K562 (cell line): ENCODE results near the gene ARMH4. TPM values are rescaled to one million over a fixed set of nuclear protein-coding genes. Genes with fewer than 3 reads are reported as not detected.

Experiments used
- ARID1B ChIP-seq: fragments of 450-650 bp; IDR thresholded peaks from 2 replicates; pipeline ENCODE4 v1.6.1; 2016; ENCODE audit warnings: antibody characterized with exemption, mild to moderate bottlenecking, inconsistent platforms
- CHD2 ChIP-seq: IDR thresholded peaks from 2 replicates; pipeline ENCODE4 v1.6.1; 2011; ENCODE audit warnings: low read depth, low read length
- CREM ChIP-seq: IDR thresholded peaks from 2 replicates; pipeline ENCODE4 v1.6.1; 2014; ENCODE audit warnings: antibody characterized with exemption, low read depth
- CTBP1 ChIP-seq: fragments of 450-650 bp; IDR thresholded peaks from 2 replicates; pipeline ENCODE4 v1.6.1; 2016; ENCODE audit warnings: borderline replicate concordance
- ERF ChIP-seq: fragments of 450-650 bp; formaldehyde crosslinking; IDR thresholded peaks from 2 replicates; pipeline ENCODE4 v1.4.0; 2020; ENCODE audit warnings: mild to moderate bottlenecking, mixed read lengths
- JUND ChIP-seq, 2 experiments: IDR thresholded peaks; 2 replicates in 1 of 2; 3 replicates in 1 of 2; pipeline ENCODE4 v1.6.1; 2011; ENCODE audit warnings: borderline replicate concordance in 2 of 2, low read depth in 2 of 2, low read length in 2 of 2, improper control_type of control experiment in 1 of 2, missing biosample characterization in 1 of 2, missing genetic modification characterization in 1 of 2, missing genetic modification reagents in 1 of 2
- MTA2 ChIP-seq: fragments of 450-650 bp; IDR thresholded peaks from 2 replicates; pipeline ENCODE4 v1.6.1; 2016; ENCODE audit warnings: low read depth
- MXI1 ChIP-seq: IDR thresholded peaks from 2 replicates; pipeline ENCODE4 v1.6.1; 2011; ENCODE audit warnings: low read depth, mild to moderate bottlenecking, improper control_type of control experiment, low read length
- NCOA2 ChIP-seq, 2 experiments: fragments of 450-650 bp; IDR thresholded peaks; 2 replicates each; pipeline ENCODE4 v1.6.1; 2018; ENCODE audit warnings: mild to moderate bottlenecking in 2 of 2, moderate library complexity in 1 of 2; ENCODE audit not compliant: partially characterized antibody in 2 of 2
- POLR2AphosphoS2 ChIP-seq: IDR thresholded peaks from 2 replicates; pipeline ENCODE4 v1.6.1; 2012; ENCODE audit warnings: low read length, improper control_type of control experiment
- SAFB ChIP-seq: fragments of 200-400 bp; formaldehyde crosslinking; IDR thresholded peaks from 2 replicates; pipeline ENCODE4 v1.6.1; 2017; ENCODE audit warnings: low read depth, low read length, borderline replicate concordance
- SAP30 ChIP-seq: fragments of 200-600 bp; sonication (generic); IDR thresholded peaks from 2 replicates; pipeline ENCODE4 v1.6.1; 2012; ENCODE audit warnings: borderline replicate concordance, low read depth, mild to moderate bottlenecking, moderate library complexity, low read length, control low read depth, inconsistent platforms; ENCODE audit not compliant: insufficient read depth, poor library complexity, severe bottlenecking
- SMARCA4 ChIP-seq: fragments of 450-650 bp; IDR thresholded peaks from 2 replicates; pipeline ENCODE4 v1.6.1; 2016
- SMARCA5 ChIP-seq: fragments of 450-650 bp; IDR thresholded peaks from 2 replicates; pipeline ENCODE4 v1.6.1; 2016
- SOX6 ChIP-seq: fragments of 450-650 bp; IDR thresholded peaks from 2 replicates; pipeline ENCODE4 v1.6.1; 2014; ENCODE audit warnings: mild to moderate bottlenecking
- SUPT5H ChIP-seq: fragments of 450-650 bp; IDR thresholded peaks from 2 replicates; pipeline ENCODE4 v1.6.1; 2016
- TAF7 ChIP-seq: fragments of 450-650 bp; IDR thresholded peaks from 2 replicates; pipeline ENCODE4 v1.6.1; 2016; ENCODE audit warnings: missing genetic modification characterization, missing compliant biosample characterization
- TRIM28 ChIP-seq: fragments of 450-650 bp; IDR thresholded peaks from 2 replicates; pipeline ENCODE4 v1.6.1; 2017
- ZFP1 ChIP-seq: fragments of 450-650 bp; formaldehyde crosslinking; IDR thresholded peaks from 2 replicates; pipeline ENCODE4 v1.4.0; 2020; ENCODE audit warnings: mild to moderate bottlenecking, mixed read lengths
- polyA plus RNA-seq, 8 experiments: library from polyadenylated mRNA; depleted of rRNA in 4 of 8; stranded (reverse) in 5 of 8; unstranded in 3 of 8; fragments of >200 nt; fragmentation: Nextera tagmentation in 2 of 8; fragmentation: Illumina TruSeq in 1 of 8; extraction: Ambion mirVana in 2 of 8; extraction: Trizol in 1 of 8; gene quantifications; 2 replicates each; pipeline versions ENCODE4 v1.2.1 to v1.2.3, GENCODE V29; 2011 to 2014; ENCODE audit warnings: inconsistent platforms in 1 of 8, missing spikeins in 1 of 8
- total RNA-seq, 7 experiments: library from RNA; depleted of rRNA in 6 of 7; stranded (reverse); fragments of >200 nt in 6 of 7; fragmentation: Illumina TruSeq in 2 of 7; extraction: Trizol in 2 of 7; gene quantifications; 2 replicates each; pipeline versions ENCODE4 v1.2.1 to v1.2.3, GENCODE V29; 2011 to 2021; ENCODE audit warnings: low replicate concordance in 1 of 7
- TF ChIP-seq, protein P1 (sequence below): fragments of 250-450 bp; sonication (Bioruptor Pico); IDR thresholded peaks from 2 replicates; pipeline ENCODE4 v1.8.0; 2021; ENCODE audit warnings: moderate library complexity, mild to moderate bottlenecking, inconsistent platforms
- TF ChIP-seq, protein P2 (sequence below): sonication (generic); formaldehyde crosslinking; IDR thresholded peaks from 2 replicates; pipeline ENCODE4 v1.8.0; 2023; ENCODE audit warnings: missing genetic modification reagents, mild to moderate bottlenecking, borderline replicate concordance
- TF ChIP-seq, protein P3 (sequence below): fragments of 450-650 bp; formaldehyde crosslinking; IDR thresholded peaks from 2 replicates; pipeline ENCODE4 v1.4.0; 2022; ENCODE audit warnings: missing genetic modification characterization
- TF ChIP-seq, protein P4 (sequence below): fragments of 450-650 bp; formaldehyde crosslinking; IDR thresholded peaks from 2 replicates; pipeline ENCODE4 v1.4.0; 2022; ENCODE audit warnings: mild to moderate bottlenecking, moderate library complexity

Gene ARMH4
- total and polyA plus RNA-seq, 9 of the 15 experiments (the other 6 are each of a cell fraction or from before 2014, with no cell fraction given) = 0.06 to 0.98 (median 0.07) TPM; not detected in 2

DNA sequence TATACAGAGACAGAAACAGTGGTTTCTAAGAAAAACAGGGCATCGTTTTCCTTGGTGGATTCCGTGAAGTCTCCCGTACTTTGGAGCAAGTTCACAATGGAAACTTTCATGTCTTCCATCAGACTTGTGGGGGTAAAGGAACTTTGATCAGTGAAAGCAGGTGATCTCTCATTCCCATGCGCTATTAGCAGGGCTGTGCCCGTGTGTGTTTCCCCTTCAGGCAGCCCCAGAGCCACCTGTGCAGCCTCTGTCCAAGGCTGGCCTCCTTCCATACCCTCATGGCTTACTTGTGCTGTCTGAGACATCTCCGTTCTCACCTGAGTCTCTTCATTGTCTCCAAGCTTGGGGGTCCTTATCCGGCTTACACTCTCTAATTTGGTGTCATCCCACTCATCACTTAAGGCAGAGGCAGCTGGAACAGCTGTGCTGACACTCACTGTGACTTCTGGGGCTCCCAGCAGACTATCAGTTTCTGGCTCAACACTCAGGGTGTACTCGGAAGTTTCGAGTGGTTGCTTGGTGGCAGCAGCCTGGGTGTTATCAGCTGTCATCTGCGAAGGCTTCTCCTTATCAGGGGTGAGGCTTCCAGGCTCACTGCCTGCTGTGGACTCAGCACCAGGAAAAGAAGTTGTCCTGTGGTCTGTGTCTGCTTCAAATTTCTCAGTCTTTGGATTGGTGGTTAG lies 13.8 kb downstream of the ARMH4 start (continued):
- TF ChIP-seq NCOA2 (IDR thresholded peaks at IDR 0.05; ENCODE audit: partially characterized antibody in 2 of 2) (no peak), SMARCA4 (peak; percentile 59; the same call in 1 of the 2 replicates), SAFB (no peak), CREM (no peak), ERF (CRISPR knock-in tag) (no peak), CTBP1 (peak; percentile 77; the same call in 1 of the 2 replicates), SUPT5H (no peak), TAF7 (no peak), TRIM28 (no peak), SMARCA5 (no peak), SOX6 (no peak; the same call in 1 of the 2 replicates), POLR2AphosphoS2 (no peak), JUND (IDR thresholded peaks at IDR 0.05; ENCODE audit: borderline replicate concordance, low read depth, low read length) (peak; percentile 34; the same call in 1 of the 2 replicates), JUND (tag; IDR thresholded peaks at IDR 0.05; ENCODE audit: borderline replicate concordance, low read depth, low read length) (no peak), MXI1 (no peak), MTA2 (0 out of 2 replicates have a peak, but pooled peaks have one; percentile 10), CHD2 (no peak), ARID1B (peak; percentile 78), ZFP1 (no peak), SAP30 (no peak)
- TF ChIP-seq, protein P1, sequence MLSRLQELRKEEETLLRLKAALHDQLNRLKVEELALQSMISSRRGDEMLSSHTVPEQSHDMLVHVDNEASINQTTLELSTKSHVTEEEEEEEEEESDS (CRISPR knock-in tag) = no peak
- TF ChIP-seq, protein P2, sequence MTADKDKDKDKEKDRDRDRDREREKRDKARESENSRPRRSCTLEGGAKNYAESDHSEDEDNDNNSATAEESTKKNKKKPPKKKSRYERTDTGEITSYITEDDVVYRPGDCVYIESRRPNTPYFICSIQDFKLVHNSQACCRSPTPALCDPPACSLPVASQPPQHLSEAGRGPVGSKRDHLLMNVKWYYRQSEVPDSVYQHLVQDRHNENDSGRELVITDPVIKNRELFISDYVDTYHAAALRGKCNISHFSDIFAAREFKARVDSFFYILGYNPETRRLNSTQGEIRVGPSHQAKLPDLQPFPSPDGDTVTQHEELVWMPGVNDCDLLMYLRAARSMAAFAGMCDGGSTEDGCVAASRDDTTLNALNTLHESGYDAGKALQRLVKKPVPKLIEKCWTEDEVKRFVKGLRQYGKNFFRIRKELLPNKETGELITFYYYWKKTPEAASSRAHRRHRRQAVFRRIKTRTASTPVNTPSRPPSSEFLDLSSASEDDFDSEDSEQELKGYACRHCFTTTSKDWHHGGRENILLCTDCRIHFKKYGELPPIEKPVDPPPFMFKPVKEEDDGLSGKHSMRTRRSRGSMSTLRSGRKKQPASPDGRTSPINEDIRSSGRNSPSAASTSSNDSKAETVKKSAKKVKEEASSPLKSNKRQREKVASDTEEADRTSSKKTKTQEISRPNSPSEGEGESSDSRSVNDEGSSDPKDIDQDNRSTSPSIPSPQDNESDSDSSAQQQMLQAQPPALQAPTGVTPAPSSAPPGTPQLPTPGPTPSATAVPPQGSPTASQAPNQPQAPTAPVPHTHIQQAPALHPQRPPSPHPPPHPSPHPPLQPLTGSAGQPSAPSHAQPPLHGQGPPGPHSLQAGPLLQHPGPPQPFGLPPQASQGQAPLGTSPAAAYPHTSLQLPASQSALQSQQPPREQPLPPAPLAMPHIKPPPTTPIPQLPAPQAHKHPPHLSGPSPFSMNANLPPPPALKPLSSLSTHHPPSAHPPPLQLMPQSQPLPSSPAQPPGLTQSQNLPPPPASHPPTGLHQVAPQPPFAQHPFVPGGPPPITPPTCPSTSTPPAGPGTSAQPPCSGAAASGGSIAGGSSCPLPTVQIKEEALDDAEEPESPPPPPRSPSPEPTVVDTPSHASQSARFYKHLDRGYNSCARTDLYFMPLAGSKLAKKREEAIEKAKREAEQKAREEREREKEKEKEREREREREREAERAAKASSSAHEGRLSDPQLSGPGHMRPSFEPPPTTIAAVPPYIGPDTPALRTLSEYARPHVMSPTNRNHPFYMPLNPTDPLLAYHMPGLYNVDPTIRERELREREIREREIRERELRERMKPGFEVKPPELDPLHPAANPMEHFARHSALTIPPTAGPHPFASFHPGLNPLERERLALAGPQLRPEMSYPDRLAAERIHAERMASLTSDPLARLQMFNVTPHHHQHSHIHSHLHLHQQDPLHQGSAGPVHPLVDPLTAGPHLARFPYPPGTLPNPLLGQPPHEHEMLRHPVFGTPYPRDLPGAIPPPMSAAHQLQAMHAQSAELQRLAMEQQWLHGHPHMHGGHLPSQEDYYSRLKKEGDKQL (CRISPR knock-in tag) = no peak
- TF ChIP-seq, protein P3, sequence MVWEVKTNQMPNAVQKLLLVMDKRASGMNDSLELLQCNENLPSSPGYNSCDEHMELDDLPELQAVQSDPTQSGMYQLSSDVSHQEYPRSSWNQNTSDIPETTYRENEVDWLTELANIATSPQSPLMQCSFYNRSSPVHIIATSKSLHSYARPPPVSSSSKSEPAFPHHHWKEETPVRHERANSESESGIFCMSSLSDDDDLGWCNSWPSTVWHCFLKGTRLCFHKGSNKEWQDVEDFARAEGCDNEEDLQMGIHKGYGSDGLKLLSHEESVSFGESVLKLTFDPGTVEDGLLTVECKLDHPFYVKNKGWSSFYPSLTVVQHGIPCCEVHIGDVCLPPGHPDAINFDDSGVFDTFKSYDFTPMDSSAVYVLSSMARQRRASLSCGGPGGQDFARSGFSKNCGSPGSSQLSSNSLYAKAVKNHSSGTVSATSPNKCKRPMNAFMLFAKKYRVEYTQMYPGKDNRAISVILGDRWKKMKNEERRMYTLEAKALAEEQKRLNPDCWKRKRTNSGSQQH (CRISPR knock-in tag) = no peak
- TF ChIP-seq, protein P4, sequence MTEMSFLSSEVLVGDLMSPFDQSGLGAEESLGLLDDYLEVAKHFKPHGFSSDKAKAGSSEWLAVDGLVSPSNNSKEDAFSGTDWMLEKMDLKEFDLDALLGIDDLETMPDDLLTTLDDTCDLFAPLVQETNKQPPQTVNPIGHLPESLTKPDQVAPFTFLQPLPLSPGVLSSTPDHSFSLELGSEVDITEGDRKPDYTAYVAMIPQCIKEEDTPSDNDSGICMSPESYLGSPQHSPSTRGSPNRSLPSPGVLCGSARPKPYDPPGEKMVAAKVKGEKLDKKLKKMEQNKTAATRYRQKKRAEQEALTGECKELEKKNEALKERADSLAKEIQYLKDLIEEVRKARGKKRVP = no peak
